MM.1S (cell line): Measurements from ENCODE around the gene ROMO1.

Experiments used
- CTCF ChIP-seq: fragments of 300-600 bp; sonication (generic); IDR thresholded peaks from 2 replicates; pipeline ENCODE4 v1.5.1; 2016; ENCODE audit warnings: antibody characterized with exemption, low read length, mixed read lengths
- EZH2 ChIP-seq: fragments of 300-600 bp; sonication (generic); optimal IDR thresholded peaks from 2 replicates; pipeline ENCODE3; 2017; ENCODE audit warnings: low read depth, mild to moderate bottlenecking, antibody characterized with exemption, low read length, mixed read lengths

GRCh38 chr20:35650632-35651031, 48.6 kb upstream of the ROMO1 start:
- TF ChIP-seq CTCF (no peak), EZH2 (no peak)
